Neural progenitor cell (in vitro differentiated cells): Measurements from ENCODE around the gene TRAM2. TPM values are rescaled to one million over a fixed set of nuclear protein-coding genes. Genes with fewer than 3 reads are reported as not detected.

ENCODE experiments used
- DNase-seq: peaks from one replicate; pipeline ENCODE4 v3.0.0-alpha.2; 2016; ENCODE audit warnings: low spot score
- H2AFZ ChIP-seq: fragments of 200-600 bp; sonication (generic); replicated peaks from 2 replicates; pipeline ENCODE4 v1.6.1; 2016; ENCODE audit warnings: antibody characterized with exemption
- H3F3A ChIP-seq: fragments of 200-600 bp; sonication (generic); 2 replicates; pipeline ENCODE4 v1.6.1; 2016; ENCODE audit warnings: antibody characterized with exemption, low read depth
- H3K27ac ChIP-seq: fragments of 200-600 bp; sonication (generic); 2 replicates; pipeline ENCODE4 v1.5.1; 2016; ENCODE audit warnings: mild to moderate bottlenecking
- H3K27me3 ChIP-seq: fragments of 200-600 bp; sonication (generic); 2 replicates; pipeline ENCODE4 v1.6.1; 2016; ENCODE audit warnings: mild to moderate bottlenecking, moderate library complexity
- H3K36me3 ChIP-seq: fragments of 200-600 bp; sonication (generic); 2 replicates; pipeline ENCODE4 v1.5.1; 2016
- H3K4me1 ChIP-seq: fragments of 200-600 bp; sonication (generic); 2 replicates; pipeline ENCODE4 v1.6.1; 2016; ENCODE audit warnings: mixed run types
- H3K4me2 ChIP-seq: fragments of 200-600 bp; sonication (generic); 2 replicates; pipeline ENCODE4 v1.6.1; 2016
- H3K4me3 ChIP-seq: fragments of 200-600 bp; sonication (generic); 2 replicates; pipeline ENCODE4 v1.5.1; 2016
- H3K79me2 ChIP-seq: fragments of 200-600 bp; sonication (generic); 2 replicates; pipeline ENCODE4 v1.6.1; 2016; ENCODE audit warnings: low read depth
- H3K9ac ChIP-seq: fragments of 200-600 bp; sonication (generic); 2 replicates; pipeline ENCODE4 v1.6.1; 2016
- H3K9me3 ChIP-seq: fragments of 200-600 bp; sonication (generic); 2 replicates; pipeline ENCODE4 v1.5.1; 2016; ENCODE audit warnings: low read depth
- H4K20me1 ChIP-seq: fragments of 200-600 bp; sonication (generic); 2 replicates; pipeline ENCODE4 v1.6.1; 2016; ENCODE audit warnings: low read depth
- H3K27ac Mint-ChIP-seq: 3 replicates; pipeline ENCODE4 v1.8.0; 2021; ENCODE audit warnings: mixed read lengths
- H3K27me3 Mint-ChIP-seq: 2 replicates; pipeline ENCODE4 v1.8.0; 2022; ENCODE audit warnings: low read depth, mild to moderate bottlenecking, inconsistent platforms, moderate library complexity, mixed read lengths; ENCODE audit not compliant: insufficient read depth
- H3K36me3 Mint-ChIP-seq: 3 replicates; pipeline ENCODE4 v1.8.0; 2021; ENCODE audit warnings: mixed read lengths
- H3K4me1 Mint-ChIP-seq: 3 replicates; pipeline ENCODE4 v1.8.0; 2021; ENCODE audit warnings: mixed read lengths
- H3K4me3 Mint-ChIP-seq: 3 replicates; pipeline ENCODE4 v1.8.0; 2021; ENCODE audit warnings: mild to moderate bottlenecking, moderate library complexity, mixed read lengths
- H3K9me3 Mint-ChIP-seq: 3 replicates; pipeline ENCODE4 v1.8.0; 2020; ENCODE audit warnings: mixed read lengths
- EZH2 ChIP-seq: fragments of 200-600 bp; sonication (generic); IDR thresholded peaks from 2 replicates; pipeline ENCODE4 v1.6.1; 2017; ENCODE audit warnings: antibody characterized with exemption, mild to moderate bottlenecking, moderate library complexity
- EZH2phosphoT487 ChIP-seq: fragments of 200-600 bp; sonication (generic); IDR thresholded peaks from 2 replicates; pipeline ENCODE4 v1.6.1; 2017; ENCODE audit warnings: antibody characterized with exemption
- total RNA-seq: library from RNA; depleted of rRNA; stranded (reverse); fragments of >200 nt; gene quantifications from 2 replicates; pipeline ENCODE4 v1.2.3, GENCODE V29; 2015; ENCODE audit warnings: low replicate concordance
- TF ChIP-seq, protein P1 (sequence below): fragments of 200-600 bp; sonication (generic); IDR thresholded peaks from 2 replicates; pipeline ENCODE4 v1.5.1; 2017; ENCODE audit warnings: antibody characterized with exemption, mild to moderate bottlenecking

TRAM2 gene
- total RNA-seq, 1 donor from 2014 or later: 12.3 TPM

- peaks cover 84% of the 10 kb centered on the region for H3K79me2 ChIP-seq
- Mint-ChIP-seq H3K9me3 (no peaks in the 10 kb centered on the region), H3K36me3 (peaks cover 8% of the 10 kb centered on the region), H3K27ac (peak overlapping the region; percentile 91), H3K27me3 (peaks cover 2% of the 10 kb centered on the region), H3K4me3 (peak overlapping the region; percentile 81), H3K4me1 (peaks cover 60% of the 10 kb centered on the region)
- H3K27ac ChIP-seq: peak overlapping the region; percentile 87
- H4K20me1 ChIP-seq: peaks cover 5% of the 10 kb centered on the region
- no peaks in the 10 kb centered on the region for H3K27me3 ChIP-seq
- TF ChIP-seq, protein P1, sequence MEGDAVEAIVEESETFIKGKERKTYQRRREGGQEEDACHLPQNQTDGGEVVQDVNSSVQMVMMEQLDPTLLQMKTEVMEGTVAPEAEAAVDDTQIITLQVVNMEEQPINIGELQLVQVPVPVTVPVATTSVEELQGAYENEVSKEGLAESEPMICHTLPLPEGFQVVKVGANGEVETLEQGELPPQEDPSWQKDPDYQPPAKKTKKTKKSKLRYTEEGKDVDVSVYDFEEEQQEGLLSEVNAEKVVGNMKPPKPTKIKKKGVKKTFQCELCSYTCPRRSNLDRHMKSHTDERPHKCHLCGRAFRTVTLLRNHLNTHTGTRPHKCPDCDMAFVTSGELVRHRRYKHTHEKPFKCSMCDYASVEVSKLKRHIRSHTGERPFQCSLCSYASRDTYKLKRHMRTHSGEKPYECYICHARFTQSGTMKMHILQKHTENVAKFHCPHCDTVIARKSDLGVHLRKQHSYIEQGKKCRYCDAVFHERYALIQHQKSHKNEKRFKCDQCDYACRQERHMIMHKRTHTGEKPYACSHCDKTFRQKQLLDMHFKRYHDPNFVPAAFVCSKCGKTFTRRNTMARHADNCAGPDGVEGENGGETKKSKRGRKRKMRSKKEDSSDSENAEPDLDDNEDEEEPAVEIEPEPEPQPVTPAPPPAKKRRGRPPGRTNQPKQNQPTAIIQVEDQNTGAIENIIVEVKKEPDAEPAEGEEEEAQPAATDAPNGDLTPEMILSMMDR: no peak
- TF ChIP-seq EZH2phosphoT487 (no peak), EZH2 (no peak)
- no peaks in the 10 kb centered on the region for H3K36me3 ChIP-seq
- peak overlapping the region; percentile 38 for H3K4me3 ChIP-seq
- H3K9me3 ChIP-seq: no peaks in the 10 kb centered on the region
- peak overlapping the region; percentile 81 for H2AFZ ChIP-seq
- H3K4me2 ChIP-seq: peak overlapping the region; percentile 87
- H3K9ac ChIP-seq: peak overlapping the region; percentile 44
- DNase-seq: no peak
- H3F3A ChIP-seq: peaks cover 31% of the 10 kb centered on the region
- H3K4me1 ChIP-seq: peaks cover 35% of the 10 kb centered on the region
These were observed 24.6 kb downstream of the TRAM2 start for GRCh38 chr6:52552278-52552643.

GRCh38 chr6:52551483-52552277, 25.2 kb downstream of the TRAM2 start:
- H3K36me3 ChIP-seq: no peaks in the 10 kb centered on the region
- peak overlapping the region; percentile 44 for H3K9ac ChIP-seq
- peak; percentile 71 for DNase-seq
- H3K27ac Mint-ChIP-seq: peak overlapping the region; percentile 91
- H2AFZ ChIP-seq: peak overlapping the region; percentile 81
- H3K9me3 ChIP-seq: no peaks in the 10 kb centered on the region
- peak overlapping the region; percentile 81 for H3K4me3 Mint-ChIP-seq
- TF ChIP-seq, protein P1: peak; percentile 44
- TF ChIP-seq EZH2: no peak
- peaks cover 85% of the 10 kb centered on the region for H3K79me2 ChIP-seq
- H4K20me1 ChIP-seq: peaks cover 5% of the 10 kb centered on the region
- peak overlapping the region; percentile 87 for H3K4me2 ChIP-seq
- peaks cover 31% of the 10 kb centered on the region for H3F3A ChIP-seq
- H3K36me3 Mint-ChIP-seq: peaks cover 7% of the 10 kb centered on the region
- peak overlapping the region; percentile 38 for H3K4me3 ChIP-seq
- peak overlapping the region; percentile 87 for H3K27ac ChIP-seq
- H3K4me1 Mint-ChIP-seq: peaks cover 64% of the 10 kb centered on the region
- no peaks in the 10 kb centered on the region for H3K9me3 Mint-ChIP-seq
- peaks cover 35% of the 10 kb centered on the region for H3K4me1 ChIP-seq
- no peaks in the 10 kb centered on the region for H3K27me3 ChIP-seq
- peaks cover 2% of the 10 kb centered on the region for H3K27me3 Mint-ChIP-seq

DNA sequence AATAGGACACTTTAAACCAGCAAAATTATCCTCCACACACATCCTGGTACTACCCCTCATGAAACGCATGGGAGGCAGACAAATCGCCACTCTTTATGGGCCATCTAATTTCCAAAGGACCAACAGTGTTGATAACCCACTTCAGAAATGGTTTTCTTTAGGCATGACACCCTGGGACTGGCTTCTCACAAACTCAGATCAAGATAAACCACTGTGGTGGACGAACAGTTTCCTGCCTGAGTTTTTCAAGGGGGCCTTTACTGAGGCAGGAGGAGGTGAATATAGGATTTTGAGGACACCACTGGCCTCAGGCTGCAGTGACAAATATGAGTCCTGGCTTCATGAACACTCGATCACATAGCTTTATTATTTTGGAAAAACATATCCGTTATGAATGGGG, 26.0 kb downstream of the TRAM2 start:
- H3K27me3 ChIP-seq: no peaks in the 10 kb centered on the region
- H3F3A ChIP-seq: peaks cover 31% of the 10 kb centered on the region
- peaks cover 33% of the 10 kb centered on the region for H3K4me1 ChIP-seq
- no peaks in the 10 kb centered on the region for H3K9me3 Mint-ChIP-seq
- peaks cover 2% of the 10 kb centered on the region for H3K27me3 Mint-ChIP-seq
- H3K79me2 ChIP-seq: peaks cover 85% of the 10 kb centered on the region
- H3K27ac ChIP-seq: peak overlapping the region; percentile 87
- no peak overlapping the region for H2AFZ ChIP-seq
- no peaks in the 10 kb centered on the region for H3K36me3 ChIP-seq
- H3K4me3 Mint-ChIP-seq: peak overlapping the region; percentile 81
- peaks cover 68% of the 10 kb centered on the region for H3K4me1 Mint-ChIP-seq
- peak overlapping the region; percentile 38 for H3K4me3 ChIP-seq
- peaks cover 8% of the 10 kb centered on the region for H4K20me1 ChIP-seq
- no peak for DNase-seq
- peaks cover 7% of the 10 kb centered on the region for H3K36me3 Mint-ChIP-seq
- H3K27ac Mint-ChIP-seq: peak overlapping the region; percentile 91
- peak overlapping the region; percentile 87 for H3K4me2 ChIP-seq
- no peak for TF ChIP-seq EZH2
- TF ChIP-seq EZH2phosphoT487: no peak
- TF ChIP-seq, protein P1: no peak
- H3K9ac ChIP-seq: no peak overlapping the region
- no peaks in the 10 kb centered on the region for H3K9me3 ChIP-seq
